HFF-Myc (cell line): Measurements from ENCODE around the gene TANGO6.

Experiments
- DNase-seq: peaks from one replicate; pipeline ENCODE4 v3.0.0-alpha.2; 2011; ENCODE audit warnings: low read depth; ENCODE audit errors: extremely low read depth
- H3K4me3 ChIP-seq: replicated peaks from 2 replicates; pipeline ENCODE4 v1.5.1; 2011; ENCODE audit warnings: low read depth, mild to moderate bottlenecking, control low read depth, low read length
- TF ChIP-seq, protein P1 (sequence below): IDR thresholded peaks from 2 replicates; pipeline ENCODE4 v1.5.1; 2012; ENCODE audit warnings: mild to moderate bottlenecking, low read depth, low read length, control low read depth; ENCODE audit errors: missing control alignments

The TANGO6 gene

GRCh38 chr16:68883685-68884084 is 40.4 kb downstream of the TANGO6 start:
- TF ChIP-seq, protein P1, sequence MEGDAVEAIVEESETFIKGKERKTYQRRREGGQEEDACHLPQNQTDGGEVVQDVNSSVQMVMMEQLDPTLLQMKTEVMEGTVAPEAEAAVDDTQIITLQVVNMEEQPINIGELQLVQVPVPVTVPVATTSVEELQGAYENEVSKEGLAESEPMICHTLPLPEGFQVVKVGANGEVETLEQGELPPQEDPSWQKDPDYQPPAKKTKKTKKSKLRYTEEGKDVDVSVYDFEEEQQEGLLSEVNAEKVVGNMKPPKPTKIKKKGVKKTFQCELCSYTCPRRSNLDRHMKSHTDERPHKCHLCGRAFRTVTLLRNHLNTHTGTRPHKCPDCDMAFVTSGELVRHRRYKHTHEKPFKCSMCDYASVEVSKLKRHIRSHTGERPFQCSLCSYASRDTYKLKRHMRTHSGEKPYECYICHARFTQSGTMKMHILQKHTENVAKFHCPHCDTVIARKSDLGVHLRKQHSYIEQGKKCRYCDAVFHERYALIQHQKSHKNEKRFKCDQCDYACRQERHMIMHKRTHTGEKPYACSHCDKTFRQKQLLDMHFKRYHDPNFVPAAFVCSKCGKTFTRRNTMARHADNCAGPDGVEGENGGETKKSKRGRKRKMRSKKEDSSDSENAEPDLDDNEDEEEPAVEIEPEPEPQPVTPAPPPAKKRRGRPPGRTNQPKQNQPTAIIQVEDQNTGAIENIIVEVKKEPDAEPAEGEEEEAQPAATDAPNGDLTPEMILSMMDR = no peak
- no peak overlapping the region for H3K4me3 ChIP-seq
- no peak for DNase-seq

DNA sequence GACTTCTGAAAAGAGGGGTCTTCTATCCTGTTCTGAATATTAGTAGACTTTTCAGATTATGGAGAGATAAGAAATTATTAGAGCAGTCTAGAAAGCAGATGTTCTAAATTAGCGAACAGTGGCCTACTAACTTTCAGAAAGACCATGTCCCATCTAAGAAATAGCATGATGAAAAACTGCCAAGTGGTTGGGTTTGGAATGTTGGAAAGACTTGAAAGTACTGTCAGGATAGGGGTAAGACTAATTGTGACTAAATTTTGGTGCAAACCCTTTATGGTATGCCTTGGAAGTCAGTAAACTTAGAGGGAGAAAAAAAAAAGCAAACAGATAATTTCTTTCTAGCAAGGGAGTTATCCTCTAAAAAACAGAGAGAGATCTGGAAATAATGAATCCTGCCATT is 41.1 kb downstream of the TANGO6 start:
- TF ChIP-seq, protein P1 = no peak
- no peak overlapping the region for H3K4me3 ChIP-seq
- DNase-seq = no peak

GRCh38 chr16:68884861-68885720 is 41.8 kb downstream of the TANGO6 start:
- no peak overlapping the region for H3K4me3 ChIP-seq
- no peak for DNase-seq
- TF ChIP-seq, protein P1 = no peak

DNA sequence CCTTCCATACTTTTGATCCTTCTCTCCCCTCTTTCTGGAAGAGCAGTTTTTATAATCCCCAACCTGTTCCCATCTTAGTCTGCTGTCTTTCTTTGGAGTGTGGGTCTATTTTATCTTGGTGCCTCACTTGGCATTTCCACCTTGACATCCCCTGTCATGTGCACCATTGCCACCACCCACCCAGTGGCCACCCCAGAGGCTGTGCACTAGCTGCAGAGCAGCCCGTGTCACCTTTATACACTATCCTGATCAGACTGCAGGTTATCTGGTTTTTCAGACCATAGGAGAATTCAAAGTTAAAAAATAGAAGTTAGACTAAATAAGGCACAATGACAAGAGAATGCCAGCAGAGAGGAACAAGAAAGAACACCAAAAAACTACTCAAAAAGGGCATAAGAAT is 43.8 kb downstream of the TANGO6 start:
- TF ChIP-seq, protein P1 = no peak
- no peak overlapping the region for H3K4me3 ChIP-seq
- DNase-seq = no peak

DNA sequence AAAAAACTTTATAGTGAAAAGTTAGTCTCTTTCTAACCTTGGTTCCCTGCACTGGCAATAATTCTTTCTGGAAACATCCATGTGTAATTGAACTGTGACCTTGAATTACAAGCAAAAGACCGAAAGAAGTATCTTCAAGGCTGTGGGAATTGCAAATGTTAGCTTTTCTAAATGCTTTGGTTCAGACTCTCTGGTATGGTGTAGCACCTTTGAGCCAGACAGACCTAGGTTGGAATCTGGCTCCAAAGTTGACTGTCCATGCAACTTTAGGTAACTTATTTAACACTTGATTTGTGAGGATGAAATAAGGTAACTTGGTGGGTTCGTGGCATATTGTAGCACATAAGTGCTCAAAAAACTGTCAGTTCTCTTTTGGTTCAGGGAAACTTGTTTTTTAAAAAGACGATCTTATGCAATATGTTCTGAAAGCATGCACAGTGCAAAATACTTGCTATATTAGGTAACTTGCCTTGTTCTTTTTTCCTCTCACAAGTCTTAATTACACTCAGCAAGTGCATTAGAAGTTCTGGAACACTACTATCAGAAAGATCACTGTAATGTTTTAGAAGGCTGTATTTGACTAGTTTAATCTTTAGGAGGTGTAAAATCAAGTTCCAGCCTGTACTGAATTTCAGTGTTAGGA is 46.3 kb downstream of the TANGO6 start:
- H3K4me3 ChIP-seq = no peak overlapping the region
- no peak for DNase-seq
- TF ChIP-seq, protein P1 = no peak

GRCh38 chr16:68892214-68892613 is 48.9 kb downstream of the TANGO6 start:
- no peak overlapping the region for H3K4me3 ChIP-seq
- DNase-seq = no peak
- TF ChIP-seq, protein P1 = no peak
